Activated CD8-positive, alpha-beta memory T cell treated with anti-CD3 and anti-CD28 coated beads, Interleukin-2, amount 10 ng/mL, durations not matched to agents 7 days and 5 days (primary cell): ENCODE data around the gene STAT2. TPM values are rescaled to one million over a fixed set of nuclear protein-coding genes. Genes with fewer than 3 reads are reported as not detected.
"Not testable (repeated sequence)": the region's sequence is repeated elsewhere in the genome, so short reads cannot be mapped to it uniquely, and the experiment has no call there.

ENCODE experiments used
- ATAC-seq: fragments of 150-1000 bp; cut with Tn5 transposase; one replicate; pipeline ENCODE4 v1.10.0; 2021; ENCODE audit warnings: moderate library complexity
- CTCF ChIA-PET: fragments of 350-600 bp; sonication (Branson Sonifier 250); formaldehyde crosslinking; loops from one replicate; lab custom pipeline; 2021; ENCODE audit warnings: antibody characterized with exemption; lab: Charles Lee
- DNase-seq: peaks from one replicate; pipeline ENCODE4 v3.0.0-alpha.2; 2020
- H3K27ac Mint-ChIP-seq: one replicate; pipeline ENCODE4 v1.8.0; 2021; ENCODE audit warnings: mild to moderate bottlenecking, mixed read lengths
- H3K27me3 Mint-ChIP-seq: one replicate; pipeline ENCODE4 v1.8.0; 2021; ENCODE audit warnings: mixed read lengths
- H3K36me3 Mint-ChIP-seq: one replicate; pipeline ENCODE4 v1.8.0; 2021; ENCODE audit warnings: mild to moderate bottlenecking, mixed read lengths
- H3K4me1 Mint-ChIP-seq: one replicate; pipeline ENCODE4 v1.8.0; 2021; ENCODE audit warnings: mixed read lengths
- H3K4me3 Mint-ChIP-seq: one replicate; pipeline ENCODE4 v1.8.0; 2021; ENCODE audit warnings: mild to moderate bottlenecking, moderate library complexity, mixed read lengths
- H3K9me3 Mint-ChIP-seq: one replicate; pipeline ENCODE4 v1.8.0; 2022; ENCODE audit warnings: low read depth, mixed read lengths
- total RNA-seq, 2 experiments: library from RNA; stranded (reverse); gene quantifications; one replicate each; pipeline ENCODE4 v1.2.3, GENCODE V29; 2021

Gene STAT2
- total RNA-seq, 2 experiments from 2014 or later = 178 to 308 TPM

- CTCF ChIA-PET = interaction anchor here (0.8 to 1.5 kb wide), 2 partner anchors 10 to 579 kb away, joined by 3 read pairs; partner anchors contain the start of gene IL23A
- Mint-ChIP-seq H3K4me3 (no peak overlapping the region), H3K4me1 (peaks cover 4% of the 10 kb centered on the region), H3K36me3 (peaks cover 61% of the 10 kb centered on the region), H3K27me3 (no peaks in the 10 kb centered on the region), H3K9me3 (no peaks in the 10 kb centered on the region), H3K27ac (no peak overlapping the region)
- DNase-seq = no peak
- no peak for ATAC-seq
These were observed 11.1 kb downstream of the STAT2 start for GRCh38 chr12:56348776-56349175.

- H3K27ac Mint-ChIP-seq, H3K4me1 Mint-ChIP-seq, DNase-seq, H3K9me3 Mint-ChIP-seq, ATAC-seq, H3K4me3 Mint-ChIP-seq, H3K27me3 Mint-ChIP-seq: not testable (repeated sequence)
- CTCF ChIA-PET = interaction anchor here (1.2 to 1.7 kb wide), 4 partner anchors 11 to 31 kb away, joined by 3 to 5 read pairs (median 3); partner anchors contain the start of genes CNPY2, PAN2 and STAT2
- peaks cover 71% of the 10 kb centered on the region for H3K36me3 Mint-ChIP-seq
These were observed 12.7 kb downstream of the STAT2 start for GRCh38 chr12:56347255-56347654.

GRCh38 chr12:56346675-56347074 lies 13.2 kb downstream of the STAT2 start:
- no peaks in the 10 kb centered on the region for H3K27me3 Mint-ChIP-seq
- H3K27ac Mint-ChIP-seq = no peak overlapping the region
- DNase-seq (no peak), ATAC-seq (peak; percentile 47)
- CTCF ChIA-PET = interaction anchor here (1.0 to 1.7 kb wide), 4 partner anchors 11 to 31 kb away, joined by 3 to 5 read pairs (median 3); partner anchors contain the start of genes CNPY2 and STAT2
- no peak overlapping the region for H3K4me3 Mint-ChIP-seq
- H3K9me3 Mint-ChIP-seq = no peaks in the 10 kb centered on the region
- H3K4me1 Mint-ChIP-seq = peaks cover 4% of the 10 kb centered on the region
- H3K36me3 Mint-ChIP-seq = peaks cover 72% of the 10 kb centered on the region

DNA sequence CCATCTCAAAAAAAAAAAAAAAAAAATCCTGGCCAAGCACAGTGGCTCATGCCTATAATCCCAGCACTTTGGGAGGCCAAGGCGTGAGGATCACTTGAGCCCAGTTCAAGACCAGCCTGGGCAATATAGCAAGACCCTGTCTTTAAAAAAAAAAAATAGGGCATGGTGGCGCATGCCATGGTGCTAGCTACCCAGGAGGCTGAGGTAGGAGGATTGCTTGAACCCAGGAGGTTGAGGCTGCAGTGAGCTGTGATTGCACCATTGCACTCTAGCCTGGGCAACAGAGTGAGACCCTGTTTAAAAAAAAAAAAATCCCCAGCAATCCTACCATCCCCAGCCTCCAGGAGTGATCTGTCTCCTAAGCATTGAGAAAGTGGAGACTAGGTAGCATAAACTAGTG lies 17.6 kb downstream of the STAT2 start:
- H3K9me3 Mint-ChIP-seq, DNase-seq, ATAC-seq, H3K4me3 Mint-ChIP-seq, H3K27me3 Mint-ChIP-seq, H3K27ac Mint-ChIP-seq: not testable (repeated sequence)
- peaks cover 34% of the 10 kb centered on the region for H3K4me1 Mint-ChIP-seq
- CTCF ChIA-PET = interaction anchor here (0.6 to 1.4 kb wide), 3 partner anchors 10 to 82 kb away, joined by 3 read pairs; no protein-coding TSS in a partner anchor
- peaks cover 52% of the 10 kb centered on the region for H3K36me3 Mint-ChIP-seq

- Mint-ChIP-seq H3K9me3 (no peaks in the 10 kb centered on the region), H3K4me1 (peaks cover 38% of the 10 kb centered on the region), H3K36me3 (peaks cover 46% of the 10 kb centered on the region), H3K27ac (no peak overlapping the region), H3K4me3 (no peak overlapping the region), H3K27me3 (no peaks in the 10 kb centered on the region)
- no peak for ATAC-seq
- no peak for DNase-seq
- CTCF ChIA-PET = interaction anchor here (0.6 to 1.0 kb wide), 2 partner anchors 36 to 82 kb away, joined by 3 read pairs; no protein-coding TSS in a partner anchor
These were observed 18.3 kb downstream of the STAT2 start for GRCh38 chr12:56341616-56342015.

DNA sequence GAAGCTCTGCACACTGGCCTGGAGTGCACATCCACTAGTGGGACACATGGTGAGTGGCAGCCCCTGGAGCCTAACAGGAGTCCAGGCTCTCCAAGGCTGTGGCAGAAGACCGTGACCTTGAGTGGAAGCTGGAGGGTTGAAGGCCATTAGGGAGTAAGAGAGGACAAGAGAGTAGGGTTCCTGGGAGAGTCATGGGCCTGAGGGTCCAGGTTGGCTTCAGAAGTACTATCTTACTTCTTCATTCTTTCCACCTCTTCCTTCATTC lies 20.8 kb downstream of the STAT2 start:
- ATAC-seq (no peak), DNase-seq (no peak)
- no peaks in the 10 kb centered on the region for H3K27me3 Mint-ChIP-seq
- H3K4me1 Mint-ChIP-seq = peaks cover 47% of the 10 kb centered on the region
- H3K4me3 Mint-ChIP-seq = peak overlapping the region; percentile 69
- H3K27ac Mint-ChIP-seq = peak overlapping the region; percentile 99
- H3K9me3 Mint-ChIP-seq = no peaks in the 10 kb centered on the region
- CTCF ChIA-PET = interaction anchor here (0.7 to 2.7 kb wide), 10 partner anchors 10 to 149 kb away, joined by 3 to 21 read pairs (median 4); partner anchors contain the start of genes CNPY2, SMARCC2 and STAT2
- peaks cover 31% of the 10 kb centered on the region for H3K36me3 Mint-ChIP-seq

DNA sequence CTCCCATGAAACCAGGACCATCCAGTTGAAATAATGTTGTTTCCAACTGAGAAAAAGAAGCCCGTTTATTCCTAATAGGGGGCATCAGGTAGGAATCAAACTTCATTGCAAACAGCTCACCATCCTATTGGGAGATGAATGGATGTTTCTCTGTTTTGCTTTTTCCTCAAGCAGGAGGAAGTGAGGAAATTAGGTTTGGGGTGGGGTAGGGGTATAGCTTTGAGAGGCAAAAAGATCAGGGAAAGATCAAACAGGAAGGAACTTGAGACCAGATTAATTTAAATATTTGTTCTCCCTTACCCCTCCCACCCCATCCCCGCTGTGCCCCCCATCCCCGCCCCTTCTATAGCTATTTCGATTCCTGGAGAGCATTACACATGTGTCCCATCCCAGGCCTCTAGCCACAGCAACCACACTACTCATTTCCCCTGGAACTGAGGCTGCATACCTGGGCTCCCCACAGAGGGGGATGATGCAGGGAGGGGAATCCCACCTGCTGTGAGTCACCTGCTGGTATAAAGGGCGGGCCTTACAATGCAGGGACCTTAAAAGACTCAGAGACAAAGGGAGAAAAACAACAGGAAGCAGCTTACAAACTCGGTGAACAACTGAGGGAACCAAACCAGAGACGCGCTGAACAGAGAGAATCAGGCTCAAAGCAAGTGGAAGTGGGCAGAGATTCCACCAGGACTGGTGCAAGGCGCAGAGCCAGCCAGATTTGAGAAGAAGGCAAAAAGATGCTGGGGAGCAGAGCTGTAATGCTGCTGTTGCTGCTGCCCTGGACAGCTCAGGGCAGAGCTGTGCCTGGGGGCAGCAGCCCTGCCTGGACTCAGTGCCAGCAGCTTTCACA lies 21.4 kb downstream of the STAT2 start, which contains the start of gene IL23A:
TSS of gene IL23A (plus strand) at position 577 of the 850 bp plus-strand sequence. CDS start at position 738, 161 bp downstream.
- Mint-ChIP-seq H3K27me3 (no peaks in the 10 kb centered on the region), H3K9me3 (no peaks in the 10 kb centered on the region), H3K27ac (peak within 1 kb of the TSS; percentile 99), H3K36me3 (peaks cover 26% of the 10 kb centered on the region), H3K4me3 (peak within 1 kb of the TSS; percentile 69), H3K4me1 (peaks cover 47% of the 10 kb centered on the region)
- ATAC-seq = peak; percentile 41
- peak; percentile 87 for DNase-seq
- CTCF ChIA-PET = interaction anchor here (0.7 to 2.7 kb wide), 10 partner anchors 11 to 149 kb away, joined by 3 to 21 read pairs (median 4); partner anchors contain the start of genes CNPY2, SMARCC2 and STAT2

DNA sequence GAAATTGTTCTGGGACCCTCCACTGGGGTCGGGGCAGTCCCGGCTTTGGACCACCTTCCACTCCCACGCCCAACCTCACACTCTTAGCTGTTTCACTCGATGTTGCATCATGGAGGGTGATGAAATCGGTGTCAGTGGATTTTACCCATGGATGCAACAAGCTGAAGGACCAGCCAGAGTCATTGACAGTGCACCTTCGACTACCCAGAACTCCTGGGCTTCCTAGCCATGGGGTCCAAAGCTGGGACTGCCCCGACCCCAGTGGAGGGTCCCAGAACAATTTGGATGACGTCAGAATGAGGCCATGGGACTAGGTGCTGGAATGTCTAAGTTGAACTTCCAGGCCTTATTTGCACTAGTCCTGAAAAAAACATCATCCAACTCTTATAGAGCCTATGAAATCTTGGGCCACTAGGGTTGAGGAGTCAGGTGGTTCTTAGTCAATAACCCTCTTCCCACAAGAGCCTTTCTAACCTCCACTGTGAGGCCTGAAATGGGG lies 22.1 kb downstream of the STAT2 start:
- peak overlapping the region; percentile 82 for H3K27ac Mint-ChIP-seq
- H3K36me3 Mint-ChIP-seq = peaks cover 19% of the 10 kb centered on the region
- ATAC-seq = no peak
- no peaks in the 10 kb centered on the region for H3K9me3 Mint-ChIP-seq
- no peak overlapping the region for H3K4me3 Mint-ChIP-seq
- CTCF ChIA-PET = interaction anchor here (1.2 to 2.7 kb wide), 5 partner anchors 16 to 127 kb away, joined by 3 to 21 read pairs (median 4); partner anchors contain the start of genes CNPY2 and STAT2
- H3K27me3 Mint-ChIP-seq = no peaks in the 10 kb centered on the region
- peaks cover 52% of the 10 kb centered on the region for H3K4me1 Mint-ChIP-seq
- no peak for DNase-seq

GRCh38 chr12:56336361-56337167 lies 23.3 kb downstream of the STAT2 start:
- peak overlapping the region; percentile 60 for H3K27ac Mint-ChIP-seq
- H3K9me3 Mint-ChIP-seq = no peaks in the 10 kb centered on the region
- ATAC-seq = no peak
- CTCF ChIA-PET = interaction anchor here (0.7 to 2.7 kb wide), 4 partner anchors 10 to 1049 kb away, joined by 3 to 8 read pairs (median 4); no protein-coding TSS in a partner anchor
- no peaks in the 10 kb centered on the region for H3K27me3 Mint-ChIP-seq
- no peak for DNase-seq
- H3K4me1 Mint-ChIP-seq = peaks cover 58% of the 10 kb centered on the region
- peaks cover 11% of the 10 kb centered on the region for H3K36me3 Mint-ChIP-seq
- no peak overlapping the region for H3K4me3 Mint-ChIP-seq

GRCh38 chr12:56335527-56335926 lies 24.4 kb downstream of the STAT2 start:
- not testable (repeated sequence) for H3K36me3 Mint-ChIP-seq, H3K9me3 Mint-ChIP-seq, H3K27me3 Mint-ChIP-seq, H3K4me3 Mint-ChIP-seq, ATAC-seq, H3K27ac Mint-ChIP-seq, DNase-seq
- peaks cover 59% of the 10 kb centered on the region for H3K4me1 Mint-ChIP-seq
- CTCF ChIA-PET = interaction anchor here (0.7 to 2.8 kb wide), 3 partner anchors 11 to 1050 kb away, joined by 3 to 8 read pairs (median 4); partner anchors contain the start of gene CNPY2

DNA sequence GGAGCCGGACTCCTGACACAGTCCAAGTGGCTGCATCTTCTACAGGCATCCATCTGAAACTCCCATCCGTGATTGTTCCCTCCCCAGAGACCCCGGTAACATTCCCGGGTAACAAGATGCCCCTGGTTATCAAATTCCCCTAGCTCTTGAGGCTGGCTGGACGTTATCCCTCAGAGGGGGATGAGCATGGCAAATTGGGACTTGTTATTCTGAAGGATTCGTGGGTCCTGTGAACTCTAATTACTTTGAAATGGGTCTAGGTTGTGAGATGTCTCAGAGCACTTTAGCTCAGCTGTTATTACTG lies 25.5 kb downstream of the STAT2 start:
- peaks cover 48% of the 10 kb centered on the region for H3K4me1 Mint-ChIP-seq

GRCh38 chr12:56333679-56334489 lies 26.0 kb downstream of the STAT2 start, which contains the start of gene PAN2:
Gene PAN2, minus strand, starts transcription at chr12:56334000. Its CDS starts 906 bp downstream, at chr12:56333094.
- peaks cover 43% of the 10 kb centered on the region for H3K4me1 Mint-ChIP-seq
- ATAC-seq (peak; percentile 96), DNase-seq (peak; percentile 97)
- no peaks in the 10 kb centered on the region for H3K9me3 Mint-ChIP-seq
- no peaks in the 10 kb centered on the region for H3K27me3 Mint-ChIP-seq
- H3K27ac Mint-ChIP-seq = peak within 1 kb of the TSS; percentile 96
- peak within 1 kb of the TSS; percentile 89 for H3K4me3 Mint-ChIP-seq
- CTCF ChIA-PET = interaction anchor here (0.6 to 2.8 kb wide), 10 partner anchors 10 to 303 kb away, joined by 3 to 9 read pairs (median 4); partner anchors contain the start of genes CNPY2, CS, RNF41 and RPL41
- peaks cover 2% of the 10 kb centered on the region for H3K36me3 Mint-ChIP-seq

More for the DNA sequence above, 25.5 kb downstream of the STAT2 start:
- Mint-ChIP-seq H3K4me3 (peak overlapping the region; percentile 89), H3K9me3 (no peaks in the 10 kb centered on the region), H3K27me3 (no peaks in the 10 kb centered on the region), H3K27ac (peak overlapping the region; percentile 96), H3K36me3 (peaks cover 2% of the 10 kb centered on the region)
- CTCF ChIA-PET = interaction anchor here (0.7 to 2.8 kb wide), 5 partner anchors 19 to 302 kb away, joined by 3 to 8 read pairs (median 3); partner anchors contain the start of genes CNPY2, CS, STAT2 and TIMELESS
- no peak for ATAC-seq
- no peak for DNase-seq
